Tibial nerve (tissue), 4 donors: ENCODE data around the gene NANOS3. TPM values are rescaled to one million over a fixed set of nuclear protein-coding genes. Genes with fewer than 3 reads are reported as not detected.
A peak's percentile ranks its signal among the peaks of the same experiment; 100 is the strongest.
"Not testable (repeated sequence)": the region's sequence is repeated elsewhere in the genome, so short reads cannot be mapped to it uniquely, and the experiment has no call there.

ENCODE experiments used
- DNase-seq, 2 donors: peaks; one replicate each; pipeline ENCODE4 v3.0.0-alpha.2; 2019; ENCODE audit warnings: low spot score in 2 of 2
- H3K27ac ChIP-seq, 4 donors: fragments of 200-600 bp; sonication (generic) in 3 of 4; one replicate each; pipeline ENCODE4 v1.5.1; 2017 to 2019; ENCODE audit warnings: mild to moderate bottlenecking in 1 of 4
- H3K27me3 ChIP-seq, 2 donors: fragments of 200-600 bp; sonication (generic) in 1 of 2; one replicate each; pipeline versions ENCODE4 v1.5.1 to v1.6.0; 2017 to 2019
- H3K36me3 ChIP-seq, 3 donors: fragments of 200-600 bp; sonication (generic); one replicate each; pipeline ENCODE4 v1.5.1; 2018 to 2019
- H3K4me1 ChIP-seq, 4 donors: fragments of 200-600 bp; sonication (generic) in 3 of 4; one replicate each; pipeline ENCODE4 v1.5.1; 2017 to 2019
- H3K4me3 ChIP-seq, 4 donors: fragments of 200-600 bp; sonication (generic) in 3 of 4; one replicate each; pipeline ENCODE4 v1.5.1; 2017 to 2019; ENCODE audit warnings: mild to moderate bottlenecking in 1 of 4, moderate library complexity in 1 of 4
- H3K9me3 ChIP-seq, 4 donors: fragments of 200-600 bp; sonication (generic) in 3 of 4; one replicate each; pipeline ENCODE4 v1.5.1; 2017 to 2019
- EP300 ChIP-seq, 2 donors: sonication (generic); formaldehyde crosslinking; IDR thresholded peaks; one replicate each; pipeline ENCODE4 v1.6.1; 2017; ENCODE audit warnings: antibody characterized with exemption in 2 of 2, mild to moderate bottlenecking in 1 of 2
- POLR2A ChIP-seq, 2 donors: fragments of 450-650 bp; IDR thresholded peaks; one replicate each; pipeline ENCODE4 v1.6.1; 2017; ENCODE audit warnings: antibody characterized with exemption in 2 of 2, mild to moderate bottlenecking in 2 of 2, moderate library complexity in 2 of 2
- WGBS, 2 donors: methylation state at CpG; one replicate each; pipeline ENCODE4 v1.1.5; 2018; 5-methylcytosine and 5-hydroxymethylcytosine counted together
- total RNA-seq, 4 donors: library from RNA; depleted of rRNA; stranded (reverse); fragments of >200 nt; gene quantifications; one replicate each; pipeline ENCODE4 v1.1.0, GENCODE V29; 2016
- TF ChIP-seq, protein P1 (sequence below), 5 experiments: fragments of 200-600 bp in 3 of 5; fragments of 450-650 bp in 2 of 5; sonication (generic) in 3 of 5; IDR thresholded peaks; one replicate each; pipeline ENCODE4 v1.5.1; 2016 to 2019; ENCODE audit warnings: antibody characterized with exemption in 5 of 5, mild to moderate bottlenecking in 3 of 5, moderate library complexity in 2 of 5

Gene NANOS3
- total RNA-seq, 4 donors from 2014 or later = not detected

- Histone ChIP-seq H3K9me3 (no peaks in the 10 kb centered on the region), H3K36me3 (no peaks in the 10 kb centered on the region), H3K27me3 (no peaks in the 10 kb centered on the region), H3K4me1 (peaks cover 0 to 74% (median 45%) of the 10 kb centered on the region in 4 donors), H3K4me3 (no peak overlapping the region), H3K27ac (peak overlapping the region; percentile 98 to 100 (median 100))
- WGBS, 2 donors = 61 to 63% methylated on average over 16 of the region's 16 CpGs
- TF ChIP-seq, protein P1, sequence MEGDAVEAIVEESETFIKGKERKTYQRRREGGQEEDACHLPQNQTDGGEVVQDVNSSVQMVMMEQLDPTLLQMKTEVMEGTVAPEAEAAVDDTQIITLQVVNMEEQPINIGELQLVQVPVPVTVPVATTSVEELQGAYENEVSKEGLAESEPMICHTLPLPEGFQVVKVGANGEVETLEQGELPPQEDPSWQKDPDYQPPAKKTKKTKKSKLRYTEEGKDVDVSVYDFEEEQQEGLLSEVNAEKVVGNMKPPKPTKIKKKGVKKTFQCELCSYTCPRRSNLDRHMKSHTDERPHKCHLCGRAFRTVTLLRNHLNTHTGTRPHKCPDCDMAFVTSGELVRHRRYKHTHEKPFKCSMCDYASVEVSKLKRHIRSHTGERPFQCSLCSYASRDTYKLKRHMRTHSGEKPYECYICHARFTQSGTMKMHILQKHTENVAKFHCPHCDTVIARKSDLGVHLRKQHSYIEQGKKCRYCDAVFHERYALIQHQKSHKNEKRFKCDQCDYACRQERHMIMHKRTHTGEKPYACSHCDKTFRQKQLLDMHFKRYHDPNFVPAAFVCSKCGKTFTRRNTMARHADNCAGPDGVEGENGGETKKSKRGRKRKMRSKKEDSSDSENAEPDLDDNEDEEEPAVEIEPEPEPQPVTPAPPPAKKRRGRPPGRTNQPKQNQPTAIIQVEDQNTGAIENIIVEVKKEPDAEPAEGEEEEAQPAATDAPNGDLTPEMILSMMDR (IDR thresholded peaks at IDR 0.05) = no peak
- no peak for TF ChIP-seq POLR2A (IDR thresholded peaks at IDR 0.05)
- no peak for TF ChIP-seq EP300 (IDR thresholded peaks at IDR 0.05)
- DNase-seq = no peak
Measured at GRCh38 chr19:13848798-13849676, 27.9 kb upstream of the NANOS3 start.

GRCh38 chr19:13849991-13850909, 26.7 kb upstream of the NANOS3 start:
- H3K9me3 ChIP-seq = no peaks in the 10 kb centered on the region
- peak overlapping the region; percentile 97 to 100 (median 98) for H3K27ac ChIP-seq
- H3K27me3 ChIP-seq = no peaks in the 10 kb centered on the region
- DNase-seq = peak; percentile 77
- H3K4me1 ChIP-seq = peaks cover 0 to 70% (median 43%) of the 10 kb centered on the region in 4 donors
- H3K4me3 ChIP-seq = peak overlapping the region; percentile 8 to 45 (median 23)
- TF ChIP-seq, protein P1 (IDR thresholded peaks at IDR 0.05) = no peak
- TF ChIP-seq POLR2A (IDR thresholded peaks at IDR 0.05) (peak; percentile 35 to 41), EP300 (IDR thresholded peaks at IDR 0.05) (peak; percentile 16 to 45)
- 16 to 24% methylated on average over 30 to 49 of the region's 66 CpGs for WGBS, 2 donors
- no peaks in the 10 kb centered on the region for H3K36me3 ChIP-seq

GRCh38 chr19:13850910-13851733, 25.8 kb upstream of the NANOS3 start:
- peak; percentile 80 for DNase-seq
- no peaks in the 10 kb centered on the region for H3K27me3 ChIP-seq
- peak overlapping the region; percentile 8 to 45 (median 23) for H3K4me3 ChIP-seq
- no peaks in the 10 kb centered on the region for H3K36me3 ChIP-seq
- H3K9me3 ChIP-seq = no peaks in the 10 kb centered on the region
- TF ChIP-seq EP300 (IDR thresholded peaks at IDR 0.05) (peak; percentile 68 to 95), POLR2A (IDR thresholded peaks at IDR 0.05) (no peak)
- TF ChIP-seq, protein P1 (IDR thresholded peaks at IDR 0.05) = peak in 1 of 5 experiments; percentile 25
- WGBS, 2 donors = 20 to 27% methylated on average over 14 to 19 of the region's 26 CpGs
- H3K4me1 ChIP-seq = peaks cover 0 to 61% (median 40%) of the 10 kb centered on the region in 4 donors
- H3K27ac ChIP-seq = peak overlapping the region; percentile 97 to 100 (median 98)

DNA sequence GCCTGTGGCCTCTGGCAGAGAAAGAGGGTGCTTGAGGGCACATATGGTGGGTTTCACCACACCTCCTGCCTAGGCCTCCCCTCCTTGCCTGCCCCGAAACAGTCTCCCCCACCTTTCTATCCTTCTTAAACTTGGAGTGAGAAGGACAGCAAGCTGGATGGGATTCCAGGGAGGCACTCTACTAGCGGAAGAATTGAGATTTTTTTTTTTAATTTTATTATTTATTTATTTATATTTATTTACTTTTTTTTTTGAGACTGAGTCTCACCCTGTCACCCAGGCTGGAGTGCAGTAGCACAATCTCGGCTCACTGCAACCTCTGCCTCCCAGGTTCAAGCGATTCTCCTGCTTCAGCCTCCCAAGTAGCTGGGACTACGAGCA, 25.2 kb upstream of the NANOS3 start:
- Histone ChIP-seq H3K4me3 (peak overlapping the region in 2 of 4 donors; percentile 4 to 45), H3K4me1 (peaks cover 0 to 55% (median 34%) of the 10 kb centered on the region in 4 donors), H3K27ac (peak overlapping the region; percentile 97 to 100 (median 98))
- not testable (repeated sequence) for DNase-seq, H3K36me3 ChIP-seq, H3K27me3 ChIP-seq, H3K9me3 ChIP-seq
- WGBS, 2 donors = 64 to 66% methylated on average over 5 of the region's 5 CpGs

GRCh38 chr19:13852171-13852707, 24.7 kb upstream of the NANOS3 start:
- peaks cover 0 to 50% (median 29%) of the 10 kb centered on the region in 4 donors for H3K4me1 ChIP-seq
- H3K27ac ChIP-seq = peak overlapping the region; percentile 97 to 100 (median 98)
- H3K9me3 ChIP-seq, H3K4me3 ChIP-seq, H3K27me3 ChIP-seq, DNase-seq, H3K36me3 ChIP-seq: not testable (repeated sequence)
- 69 to 70% methylated on average over 12 of the region's 12 CpGs for WGBS, 2 donors
